SK-N-MC (cell line): Measurements from ENCODE around the gene SDK2.

ENCODE experiments used
- EZH2 ChIP-seq: fragments of 200-600 bp; sonication (generic); IDR thresholded peaks from one replicate; pipeline ENCODE4 v1.6.1; 2017; ENCODE audit warnings: antibody characterized with exemption
- FOXP2 ChIP-seq: optimal IDR thresholded peaks from 2 replicates; pipeline ENCODE3; 2011; ENCODE audit warnings: mild to moderate bottlenecking, moderate library complexity; ENCODE audit not compliant: insufficient read depth; ENCODE audit errors: extremely low read length, control extremely low read depth
- POLR2AphosphoS5 ChIP-seq: IDR thresholded peaks from 2 replicates; pipeline ENCODE4 v1.6.1; 2012; ENCODE audit warnings: mild to moderate bottlenecking, low read depth, low read length, borderline replicate concordance

- TF ChIP-seq EZH2 (no peak), POLR2AphosphoS5 (no peak), FOXP2 (no peak)
Measured at GRCh38 chr17:73290399-73291259, 353.6 kb downstream of the SDK2 start.
